NCI-H1417 (cell line): ENCODE results near the gene LRRC7.
A peak's percentile ranks its signal among the peaks of the same experiment; 100 is the strongest.
"Not testable (repeated sequence)": the region's sequence is repeated elsewhere in the genome, so short reads cannot be mapped to it uniquely, and the experiment has no call there.

Experiments used
- DNase-seq, 3 experiments: peaks; one replicate each; lab custom pipeline; 2025; lab: John Stamatoyannopoulos, UW

The LRRC7 gene

DNA sequence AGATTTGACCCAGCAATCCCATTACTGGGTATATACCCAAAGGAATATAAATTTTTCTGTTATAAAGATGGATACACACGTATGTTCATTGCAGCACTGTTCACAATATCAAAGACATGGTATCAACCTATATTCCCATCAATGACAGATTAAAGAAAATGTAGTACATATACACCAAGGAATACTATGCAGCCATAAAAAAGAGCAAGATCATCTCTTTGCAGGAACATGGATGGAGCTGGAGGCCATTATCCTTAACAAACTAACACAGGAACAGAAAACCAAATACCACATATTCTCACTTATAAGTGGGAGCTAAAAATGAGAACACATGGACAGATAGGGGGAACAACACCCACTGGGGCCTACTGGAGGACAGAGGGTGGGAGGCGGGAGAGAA is 394.7 kb downstream of the LRRC7 start:
- DNase-seq: not testable (repeated sequence)

DNA sequence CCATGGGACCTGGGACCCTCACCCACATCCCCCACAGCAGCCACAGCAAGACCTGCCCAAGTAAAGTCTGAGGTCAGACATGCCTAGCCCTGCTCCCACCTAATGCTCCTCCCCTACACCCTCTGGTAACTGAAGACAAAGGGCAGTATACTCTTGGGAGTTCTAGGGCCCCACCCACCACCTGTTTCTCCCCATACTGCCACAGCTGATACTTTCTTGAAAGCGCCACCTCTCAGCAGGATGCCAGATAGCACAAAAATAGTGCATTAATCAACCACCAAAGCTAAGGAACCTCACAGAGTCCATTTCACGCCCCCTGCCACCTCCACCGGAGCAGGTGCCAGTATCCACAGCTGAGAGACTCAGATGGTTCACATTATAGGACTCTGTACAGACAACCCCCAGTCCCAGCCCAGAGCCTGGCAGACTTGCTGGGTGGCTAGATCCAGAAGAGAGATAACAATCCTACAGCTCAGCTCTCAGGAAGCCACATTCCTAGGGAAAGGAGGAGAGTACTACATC is 399.6 kb downstream of the LRRC7 start:
- peak in 1 of 3 experiments; percentile 4 for DNase-seq

DNA sequence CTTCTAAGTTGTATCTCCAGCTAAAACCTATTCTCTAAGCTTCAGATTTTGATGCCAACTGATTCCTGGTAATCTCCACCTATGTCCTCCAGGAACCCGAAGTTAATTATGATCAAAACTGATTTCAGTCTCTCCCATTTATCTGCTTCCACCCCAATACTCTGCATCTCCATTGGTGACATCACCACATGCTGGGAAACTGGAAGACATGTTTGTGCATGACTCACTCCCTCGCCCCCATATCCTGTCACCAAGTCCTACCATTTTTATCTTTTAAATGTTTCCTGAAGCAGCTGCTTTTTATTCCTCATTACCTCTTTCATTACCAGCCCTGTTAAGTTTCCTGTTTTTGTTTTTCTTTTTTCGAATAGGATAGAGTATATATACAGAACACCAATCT is 409.2 kb downstream of the LRRC7 start:
- no peak for DNase-seq

DNA sequence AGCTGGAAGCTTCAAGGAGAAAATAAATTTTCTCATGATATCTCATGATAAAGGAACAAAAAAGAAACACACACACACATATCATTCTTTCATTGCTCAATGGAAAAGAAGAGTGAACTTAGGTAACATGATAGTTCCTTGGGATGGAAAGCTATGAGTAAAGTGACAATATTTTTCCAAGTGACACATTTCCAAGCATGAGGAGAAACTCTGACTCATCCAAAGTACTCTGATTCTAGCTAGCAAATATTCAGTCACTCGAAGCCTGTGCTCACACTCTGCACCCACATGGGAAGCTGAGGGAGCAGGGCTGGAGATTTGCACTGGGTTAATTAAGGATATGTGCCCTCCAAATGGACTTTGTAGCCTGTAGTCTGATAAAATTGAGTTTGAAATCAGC is 415.3 kb downstream of the LRRC7 start:
- DNase-seq: no peak

DNA sequence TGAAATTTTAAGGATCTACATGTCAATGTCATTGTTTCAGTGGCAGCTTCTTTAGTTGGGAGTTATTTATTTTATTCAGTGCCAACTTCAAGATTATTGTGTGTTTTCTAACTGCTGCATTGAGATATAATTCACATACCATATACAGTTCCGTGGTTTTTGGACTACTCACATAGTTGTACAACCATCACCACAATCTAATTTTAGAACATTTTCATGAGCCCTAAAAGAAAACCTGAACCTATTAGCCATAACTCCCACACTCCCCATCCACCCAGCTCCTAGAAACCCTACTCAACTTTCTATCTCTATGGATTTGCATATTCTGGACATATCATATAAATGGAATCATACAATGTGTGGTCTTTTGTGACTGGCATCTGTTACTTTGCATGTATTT is 417.7 kb downstream of the LRRC7 start:
- no peak for DNase-seq

DNA sequence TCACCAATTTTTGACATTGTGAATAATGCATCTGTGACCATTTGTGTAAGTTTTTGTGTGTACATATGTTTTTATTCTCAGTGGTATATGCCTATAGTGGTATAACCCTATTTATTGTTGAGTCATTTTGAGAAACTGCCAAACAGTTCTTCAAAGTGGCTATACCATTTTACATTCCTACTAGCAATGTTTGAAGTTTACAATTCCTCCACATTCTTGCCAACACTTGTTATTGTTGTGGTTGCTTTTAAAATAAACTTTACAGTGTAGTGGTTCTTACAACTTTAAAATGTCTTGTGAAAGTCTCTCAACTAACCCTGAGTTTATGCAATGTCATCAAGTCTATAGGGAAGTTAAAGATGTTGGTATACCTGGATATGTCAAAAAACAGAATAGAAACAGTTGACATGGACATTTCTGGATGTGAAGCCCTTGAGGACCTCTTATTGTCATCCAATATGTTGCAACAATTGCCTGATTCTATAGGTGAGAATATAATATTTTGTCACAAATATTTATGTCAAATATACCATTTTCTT is 418.2 kb downstream of the LRRC7 start:
- no peak for DNase-seq

DNA sequence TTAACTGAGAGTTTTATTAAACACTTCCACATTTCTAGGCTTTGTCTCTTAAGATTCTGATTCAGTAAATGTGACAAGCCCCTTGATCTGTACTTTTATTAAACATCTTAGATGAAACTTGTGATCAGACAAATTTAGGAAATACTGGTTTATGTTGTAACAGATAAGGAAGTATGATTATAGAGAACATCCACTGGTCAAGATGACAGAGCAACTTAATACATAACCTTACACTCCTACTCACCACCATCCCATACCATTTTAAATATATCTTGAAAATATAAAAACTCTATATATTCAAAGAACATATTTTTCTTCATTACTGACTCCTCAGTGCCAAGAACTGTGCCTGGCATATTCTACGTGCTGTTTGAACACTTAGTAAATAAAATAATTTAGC is 420.2 kb downstream of the LRRC7 start:
- no peak for DNase-seq

DNA sequence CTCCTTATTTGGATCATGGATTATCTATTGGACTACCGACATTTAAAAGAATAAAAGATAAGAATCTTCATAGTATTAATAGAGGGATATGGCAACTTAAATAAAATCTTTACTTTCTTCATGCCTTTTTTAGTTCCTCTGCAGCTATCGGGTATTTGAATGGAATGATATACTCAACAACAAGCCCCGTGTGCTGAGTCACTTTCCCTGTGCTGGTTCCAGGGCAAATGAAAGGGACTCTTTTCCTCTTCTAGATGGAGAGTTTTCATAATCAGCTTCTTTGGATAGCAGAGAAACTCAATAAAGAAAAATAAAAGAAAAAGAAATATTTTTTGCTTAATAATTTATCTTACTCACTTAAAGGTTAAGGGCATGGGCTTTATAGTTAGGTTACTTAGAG is 423.9 kb downstream of the LRRC7 start:
- DNase-seq: no peak

DNA sequence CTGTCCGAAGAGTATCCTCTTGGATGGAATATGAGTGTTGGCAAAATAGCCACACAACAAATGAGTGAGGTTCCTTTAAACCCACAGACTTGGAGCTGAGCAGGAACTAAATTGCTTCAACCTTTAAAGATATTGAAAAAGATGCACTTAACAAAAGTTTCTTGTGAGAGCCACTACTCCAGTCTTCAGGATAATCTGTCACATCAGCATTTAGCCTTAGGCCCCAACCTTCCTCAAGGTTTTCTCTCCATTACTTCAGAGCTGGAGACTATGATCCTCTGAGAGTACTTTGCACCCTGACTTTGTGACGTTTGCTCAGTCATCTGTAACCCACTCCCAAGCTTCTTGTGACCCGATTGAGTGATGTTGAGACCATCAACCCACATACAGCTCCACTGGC is 424.9 kb downstream of the LRRC7 start:
- no peak for DNase-seq

DNA sequence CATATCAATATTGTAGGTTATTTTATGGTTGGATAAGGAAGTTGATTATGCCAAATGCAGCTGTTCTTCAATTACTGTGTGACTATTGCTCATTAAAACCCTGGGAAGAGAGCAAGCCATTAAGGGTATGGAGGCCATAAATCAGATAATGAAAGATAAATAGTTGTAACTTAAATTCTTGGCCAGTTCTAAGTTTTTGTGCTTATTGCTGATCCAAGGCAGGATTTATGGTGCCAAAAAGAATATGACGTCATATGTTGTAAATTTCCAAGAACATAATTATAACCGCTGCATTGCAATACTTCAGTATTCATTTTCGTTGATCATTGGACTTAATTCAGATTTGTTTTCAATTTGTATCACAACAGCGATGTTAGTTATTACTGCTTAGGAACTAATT is 426.1 kb downstream of the LRRC7 start:
- DNase-seq: peak in 1 of 3 experiments; percentile 43

DNA sequence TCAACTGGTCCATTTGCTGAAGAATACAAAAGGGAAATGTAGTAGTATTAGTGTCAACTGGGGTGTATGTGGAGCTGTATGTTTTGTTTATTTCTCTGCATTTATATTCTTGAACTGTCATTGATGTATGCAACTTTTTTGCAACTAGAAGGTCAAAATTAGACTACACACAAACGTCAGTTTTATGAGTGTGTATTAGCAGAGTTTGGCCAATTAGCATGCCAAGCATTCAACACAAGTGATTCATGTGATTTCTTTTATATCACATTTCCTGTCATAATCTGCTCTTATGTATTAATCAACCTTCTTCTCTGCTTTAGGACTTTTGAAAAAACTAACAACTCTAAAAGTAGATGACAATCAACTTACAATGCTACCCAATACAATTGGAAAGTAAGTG is 426.5 kb downstream of the LRRC7 start:
- DNase-seq: peak in 1 of 3 experiments; percentile 43

DNA sequence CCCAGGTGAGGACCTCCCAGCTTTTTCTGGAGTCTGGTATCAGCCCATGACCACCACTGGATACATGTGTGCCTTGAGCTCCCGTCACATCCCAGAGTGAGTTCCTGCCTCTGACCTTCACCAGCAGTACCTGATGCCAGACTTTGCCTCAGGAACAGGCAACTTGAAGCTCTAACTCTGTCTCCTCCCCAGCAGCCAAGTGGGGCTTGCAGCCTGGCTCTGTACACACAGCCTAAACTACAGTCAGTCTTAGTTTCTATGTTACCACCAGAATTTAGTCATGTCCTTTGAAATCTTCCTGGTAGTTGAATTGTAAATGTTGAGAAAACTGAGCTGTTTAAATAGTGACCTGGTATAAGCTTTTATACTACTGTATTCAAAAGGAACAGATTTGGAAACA is 431.1 kb downstream of the LRRC7 start:
- DNase-seq: no peak

DNA sequence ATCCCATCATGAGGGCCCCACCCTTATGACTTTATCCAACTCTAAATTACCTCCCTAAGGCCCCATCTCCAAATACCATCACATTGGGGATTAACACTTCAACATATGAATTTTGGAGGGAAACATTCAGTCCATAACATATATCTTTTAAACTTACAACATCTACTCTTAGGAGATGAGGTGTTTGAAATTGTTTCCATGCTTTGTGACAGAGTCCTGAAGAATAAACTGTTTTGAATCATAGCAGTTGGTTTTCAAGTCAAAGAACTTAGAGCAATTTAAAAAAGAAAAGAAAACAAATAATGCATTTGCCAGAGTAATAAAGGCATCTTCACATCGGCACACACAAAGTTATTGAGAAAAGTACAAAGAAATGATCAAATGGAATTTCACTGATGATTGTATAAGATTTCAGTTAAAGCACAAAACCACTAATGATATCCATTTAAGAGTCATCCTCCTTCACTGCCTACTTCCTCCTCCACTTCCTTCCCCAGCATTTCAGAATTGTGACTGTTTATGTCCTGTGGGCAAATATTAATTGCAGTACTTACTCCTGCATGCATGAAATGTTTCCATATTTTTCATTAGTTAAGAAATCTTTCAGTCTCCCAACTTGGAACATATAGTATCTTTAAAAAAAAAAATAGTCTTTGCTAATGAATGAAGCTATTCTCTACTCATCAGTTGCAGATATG is 435.6 kb downstream of the LRRC7 start:
- DNase-seq: no peak

DNA sequence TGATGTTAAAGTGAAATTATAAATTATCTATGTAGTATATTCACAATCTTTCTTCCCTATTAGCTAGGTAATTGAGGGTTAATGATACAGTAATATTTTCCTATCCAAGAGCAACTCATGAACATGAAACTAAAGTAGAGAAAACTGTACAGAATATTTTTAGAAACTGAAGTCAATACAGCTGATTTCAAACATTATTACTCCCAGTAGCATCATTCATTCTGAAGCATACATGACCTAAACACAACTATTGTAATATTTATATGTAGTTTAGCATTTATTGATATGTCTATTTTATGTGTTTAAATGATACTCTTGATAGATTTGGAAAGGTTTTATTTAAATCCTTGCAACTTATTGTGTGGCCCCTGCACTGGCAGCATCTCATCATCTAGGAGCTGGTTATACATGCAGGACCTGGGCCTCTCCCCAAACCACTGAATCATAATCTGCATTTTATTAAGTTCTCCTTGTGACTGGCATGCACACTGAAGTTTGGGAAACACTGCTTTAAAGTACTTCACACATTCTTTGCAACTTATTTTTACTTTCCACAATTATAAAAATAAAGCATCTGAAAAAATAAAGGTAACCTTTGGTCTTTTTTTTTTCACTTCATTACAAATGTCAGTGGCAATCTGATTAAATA is 437.8 kb downstream of the LRRC7 start:
- DNase-seq: no peak

DNA sequence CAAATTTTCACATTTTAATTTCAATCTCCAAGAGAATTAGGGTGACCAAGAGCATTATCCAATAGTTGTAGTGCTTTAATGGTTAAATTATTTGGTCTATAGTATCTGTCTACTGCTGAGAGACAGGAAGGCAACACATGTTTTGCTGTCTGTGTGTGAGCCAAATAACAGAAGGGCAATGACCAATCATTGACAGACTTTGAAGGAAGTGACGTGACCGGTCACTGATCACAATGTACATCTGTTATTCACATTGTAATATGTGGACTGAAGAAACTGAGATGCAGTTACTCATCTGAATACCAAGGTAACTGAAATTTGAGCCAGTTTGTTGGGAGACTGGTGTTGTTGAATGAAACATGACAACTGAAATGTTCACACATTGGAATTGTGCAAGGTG is 440.9 kb downstream of the LRRC7 start:
- no peak for DNase-seq

DNA sequence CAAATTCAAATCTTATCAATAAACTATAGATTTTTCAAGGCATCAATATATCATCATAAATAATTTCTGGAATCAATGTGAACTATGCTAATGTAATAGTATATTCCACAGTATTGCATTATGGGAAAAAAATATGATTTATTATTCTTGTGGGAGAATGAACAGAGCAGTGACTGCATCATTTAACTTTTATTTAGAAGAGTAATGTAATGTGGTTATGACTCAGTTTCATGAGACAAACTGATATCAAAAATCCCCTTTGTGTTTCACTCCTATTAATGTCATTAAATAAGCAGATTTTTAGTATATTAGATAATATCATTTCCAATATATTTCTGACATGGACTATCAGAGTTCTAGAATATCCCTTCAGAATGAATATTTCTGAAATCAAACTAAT is 450.0 kb downstream of the LRRC7 start:
- no peak for DNase-seq

DNA sequence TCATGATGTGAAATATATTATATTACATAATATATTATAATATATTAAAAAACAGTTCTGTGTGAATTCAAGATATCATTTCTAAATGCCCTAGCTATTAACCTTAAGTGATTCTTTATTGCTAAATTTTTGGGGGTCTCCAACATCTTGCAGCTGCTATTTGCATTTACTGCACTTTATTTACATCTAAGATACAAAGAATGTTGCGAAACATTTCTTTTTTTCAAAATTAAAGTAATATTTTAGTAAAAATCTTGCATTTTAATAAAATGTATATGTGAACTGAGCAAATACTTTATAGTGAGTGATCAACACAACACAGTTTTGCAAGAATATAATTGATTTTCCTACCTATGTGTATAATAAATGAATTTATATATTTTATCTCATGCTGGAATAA is 456.6 kb downstream of the LRRC7 start:
- no peak for DNase-seq

DNA sequence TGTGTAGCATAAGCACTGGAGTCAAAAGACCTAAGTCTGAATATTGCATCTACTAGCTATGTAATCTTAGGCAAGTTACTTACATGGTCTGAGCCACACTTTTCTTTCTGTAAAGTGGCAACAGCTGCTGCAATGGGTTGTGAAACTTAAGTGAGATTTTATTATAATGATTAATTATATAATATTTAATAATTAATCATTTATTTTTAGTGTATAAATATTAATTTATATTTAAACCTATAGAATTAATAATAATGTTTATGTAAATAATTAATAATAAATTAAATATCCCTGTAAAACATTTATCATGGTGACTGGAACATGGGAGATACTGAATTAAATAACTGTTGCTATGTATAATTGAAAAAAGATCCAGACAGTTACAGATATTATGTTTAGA is 457.3 kb downstream of the LRRC7 start:
- no peak for DNase-seq

DNA sequence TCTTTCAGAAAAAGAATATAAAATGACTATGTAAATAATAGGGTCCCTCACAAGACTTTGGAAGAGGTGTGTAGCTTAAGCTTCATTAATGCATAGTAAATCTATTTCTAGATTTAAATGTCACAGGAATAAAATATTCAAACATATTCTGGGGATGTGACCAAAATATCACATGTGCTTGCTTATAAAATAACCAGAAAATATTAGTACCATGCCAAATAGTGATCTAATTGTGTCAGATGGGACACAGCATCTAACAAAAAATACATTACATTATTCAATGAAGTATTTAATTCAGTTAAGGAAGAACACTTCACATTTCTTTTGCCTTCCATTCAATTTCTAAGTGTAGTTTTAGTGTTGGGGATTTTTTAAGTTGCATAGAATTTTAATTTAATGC is 458.1 kb downstream of the LRRC7 start:
- no peak for DNase-seq

DNA sequence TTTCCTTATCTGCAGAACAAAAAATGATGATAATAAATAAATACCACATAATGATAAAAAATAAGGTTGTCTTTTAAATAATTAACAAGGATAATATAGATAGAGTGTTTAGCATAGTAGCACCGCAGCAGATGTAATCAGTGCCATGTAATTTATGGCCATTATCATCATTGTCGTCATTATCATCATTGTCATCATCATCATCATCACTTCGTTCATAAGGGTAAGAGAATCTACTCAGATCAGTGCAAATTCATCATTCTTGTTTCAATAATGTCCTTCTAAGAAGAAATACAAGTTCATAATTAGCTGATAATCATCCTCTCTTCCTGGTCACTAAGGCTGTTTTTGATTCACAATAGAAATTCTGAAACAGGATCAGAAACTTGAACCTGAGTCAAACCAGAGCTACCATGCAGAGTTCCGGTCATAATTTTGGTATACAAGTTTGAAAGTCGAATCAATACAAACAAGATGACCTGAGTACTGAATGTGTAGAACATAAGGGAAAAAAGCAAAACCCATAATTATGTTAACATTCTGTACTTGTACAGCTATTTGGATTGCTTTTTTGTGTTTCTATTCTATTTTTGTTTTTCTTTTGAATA is 465.6 kb downstream of the LRRC7 start:
- DNase-seq: no peak

DNA sequence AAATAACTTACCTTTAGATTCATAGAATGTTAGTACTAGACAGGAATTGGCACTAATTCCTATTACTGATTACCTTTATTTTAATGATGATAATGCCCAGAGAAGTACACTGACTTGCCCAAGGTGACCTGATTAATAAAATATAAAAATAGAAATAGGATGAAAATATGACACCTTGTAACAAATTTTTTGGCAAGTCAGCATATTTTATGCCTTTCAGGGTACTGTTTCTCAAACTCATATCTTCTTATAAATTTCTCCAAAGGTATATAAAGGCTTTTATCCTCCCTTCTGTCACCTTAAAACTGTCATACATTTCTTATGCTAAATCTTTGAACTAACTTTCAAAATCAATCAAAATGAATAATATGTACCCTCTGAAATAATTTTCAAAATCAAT is 466.2 kb downstream of the LRRC7 start:
- DNase-seq: no peak

DNA sequence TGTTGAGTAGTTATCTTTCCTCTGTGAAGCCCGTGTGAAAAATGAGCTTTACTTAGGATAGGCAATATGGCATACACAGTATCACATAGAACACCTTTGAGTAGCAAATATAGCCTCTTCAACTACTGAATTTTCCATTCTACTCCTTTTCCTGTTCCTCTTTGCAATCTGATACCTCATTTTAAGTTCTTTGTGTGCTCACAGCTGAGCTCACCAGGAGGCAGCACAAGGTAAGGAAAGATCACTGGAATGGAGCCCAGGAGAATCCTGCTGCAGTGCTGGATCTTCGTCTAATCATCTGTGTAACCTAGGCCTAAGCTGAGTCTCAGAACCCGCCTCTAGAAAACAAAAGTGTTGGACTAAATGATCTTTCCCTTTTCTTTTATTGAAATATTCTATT is 466.7 kb downstream of the LRRC7 start:
- DNase-seq: peak; percentile 44 to 81 (median 45)

DNA sequence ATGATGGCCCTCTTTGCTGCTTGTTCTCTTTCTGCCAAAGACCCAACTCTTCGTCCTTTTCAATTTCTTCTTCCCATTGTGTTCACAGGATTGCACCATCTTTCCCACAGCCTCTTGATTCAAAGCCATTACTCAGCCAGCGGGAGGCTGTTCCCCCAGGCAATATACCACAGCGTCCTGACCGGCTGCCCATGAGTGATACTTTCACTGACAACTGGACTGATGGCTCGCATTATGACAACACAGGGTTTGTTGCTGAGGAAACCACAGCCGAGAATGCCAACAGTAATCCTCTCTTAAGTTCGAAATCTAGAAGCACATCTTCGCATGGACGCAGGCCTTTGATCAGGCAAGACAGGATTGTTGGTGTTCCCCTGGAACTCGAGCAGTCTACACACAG is 470.3 kb downstream of the LRRC7 start:
- DNase-seq: peak in 1 of 3 experiments; percentile 11
